Measurements from ENCODE around the gene SLIT3. TPM values are rescaled to one million over a fixed set of nuclear protein-coding genes. Genes with fewer than 3 reads are reported as not detected.

Gene SLIT3
- total RNA-seq, 2 experiments from 2014 or later = not detected

GRCh38 chr5:168753691-168754254 lies 547.2 kb downstream of the SLIT3 start:
- no peak for ATAC-seq (ENCODE audit: poor library complexity)
- Mint-ChIP-seq H3K4me1 (ENCODE audit: low read depth) (no peaks in the 10 kb centered on the region), H3K9me3 (no peaks in the 10 kb centered on the region), H3K36me3 (ENCODE audit: low read depth) (no peaks in the 10 kb centered on the region), H3K27ac (no peak overlapping the region), H3K4me3 (no peak overlapping the region), H3K27me3 (no peaks in the 10 kb centered on the region)
- Histone ChIP-seq H3K4me3 (ENCODE audit: low read length) (no peak overlapping the region), H3K36me3 (ENCODE audit: insufficient read depth, low read length) (no peaks in the 10 kb centered on the region), H3K27me3 (ENCODE audit: control insufficient read depth in 1 of 2, insufficient read depth in 2 of 2, low read length in 2 of 2) (no peaks in the 10 kb centered on the region), H3K9me3 (ENCODE audit: control insufficient read depth in 1 of 2, insufficient read depth in 1 of 2, low read length in 2 of 2) (peaks cover 0 to 5% of the 10 kb centered on the region in 2 experiments), H3K27ac (ENCODE audit: low read depth in 1 of 2, low read length in 2 of 2) (no peak overlapping the region), H3K4me1 (ENCODE audit: insufficient read depth, low read length) (no peaks in the 10 kb centered on the region)
- DNase-seq = no peak
- ChIA-PET POLR2A (no interaction called here), CTCF (no interaction called here)
- intact Hi-C loops (cut with DNase I, micrococcal nuclease) = no loop called here
- no peak for TF ChIP-seq CTCF (IDR thresholded peaks at IDR 0.05)

- DNase-seq (no peak), ATAC-seq (ENCODE audit: poor library complexity) (no peak)
- POLR2A ChIA-PET = no interaction called here
- no peaks in the 10 kb centered on the region for H3K4me1 ChIP-seq (ENCODE audit: insufficient read depth, low read length)
- H3K27me3 ChIP-seq (ENCODE audit: control insufficient read depth in 1 of 2, insufficient read depth in 2 of 2, low read length in 2 of 2) = no peaks in the 10 kb centered on the region
- no peak overlapping the region for H3K4me3 Mint-ChIP-seq
- no peaks in the 10 kb centered on the region for H3K9me3 Mint-ChIP-seq
- TF ChIP-seq CTCF (IDR thresholded peaks at IDR 0.05) = no peak
- H3K4me1 Mint-ChIP-seq (ENCODE audit: low read depth) = no peaks in the 10 kb centered on the region
- no peak overlapping the region for H3K4me3 ChIP-seq (ENCODE audit: low read length)
- intact Hi-C loops (cut with DNase I, micrococcal nuclease) = no loop called here
- H3K9me3 ChIP-seq (ENCODE audit: control insufficient read depth in 1 of 2, insufficient read depth in 1 of 2, low read length in 2 of 2) = peaks cover 0 to 10% of the 10 kb centered on the region in 2 experiments
- H3K36me3 ChIP-seq (ENCODE audit: insufficient read depth, low read length) = no peaks in the 10 kb centered on the region
- no peak overlapping the region for H3K27ac ChIP-seq (ENCODE audit: low read depth in 1 of 2, low read length in 2 of 2)
- H3K36me3 Mint-ChIP-seq (ENCODE audit: low read depth) = no peaks in the 10 kb centered on the region
- CTCF ChIA-PET = no interaction called here
- no peak overlapping the region for H3K27ac Mint-ChIP-seq
- no peaks in the 10 kb centered on the region for H3K27me3 Mint-ChIP-seq
Measured at GRCh38 chr5:168752416-168753190, 548.3 kb downstream of the SLIT3 start.

GRCh38 chr5:168752012-168752411 lies 548.9 kb downstream of the SLIT3 start:
- TF ChIP-seq CTCF (IDR thresholded peaks at IDR 0.05) = no peak
- H3K36me3 ChIP-seq (ENCODE audit: insufficient read depth, low read length) = no peaks in the 10 kb centered on the region
- H3K4me1 ChIP-seq (ENCODE audit: insufficient read depth, low read length) = no peaks in the 10 kb centered on the region
- ChIA-PET POLR2A (no interaction called here), CTCF (no interaction called here)
- no peak for DNase-seq
- Mint-ChIP-seq H3K4me1 (ENCODE audit: low read depth) (no peaks in the 10 kb centered on the region), H3K4me3 (no peak overlapping the region), H3K36me3 (ENCODE audit: low read depth) (no peaks in the 10 kb centered on the region), H3K9me3 (no peaks in the 10 kb centered on the region), H3K27ac (no peak overlapping the region), H3K27me3 (no peaks in the 10 kb centered on the region)
- peaks cover 0 to 11% of the 10 kb centered on the region in 2 experiments for H3K9me3 ChIP-seq (ENCODE audit: control insufficient read depth in 1 of 2, insufficient read depth in 1 of 2, low read length in 2 of 2)
- intact Hi-C loops (cut with DNase I, micrococcal nuclease) = no loop called here
- H3K27ac ChIP-seq (ENCODE audit: low read depth in 1 of 2, low read length in 2 of 2) = no peak overlapping the region
- ATAC-seq (ENCODE audit: poor library complexity) = no peak
- H3K27me3 ChIP-seq (ENCODE audit: control insufficient read depth in 1 of 2, insufficient read depth in 2 of 2, low read length in 2 of 2) = no peaks in the 10 kb centered on the region
- H3K4me3 ChIP-seq (ENCODE audit: low read length) = no peak overlapping the region
